ENCODE data around the gene KRT26. TPM values are rescaled to one million over a fixed set of nuclear protein-coding genes. Genes with fewer than 3 reads are reported as not detected.

Gene KRT26
- total RNA-seq, 4 donors from 2014 or later: not detected

DNA sequence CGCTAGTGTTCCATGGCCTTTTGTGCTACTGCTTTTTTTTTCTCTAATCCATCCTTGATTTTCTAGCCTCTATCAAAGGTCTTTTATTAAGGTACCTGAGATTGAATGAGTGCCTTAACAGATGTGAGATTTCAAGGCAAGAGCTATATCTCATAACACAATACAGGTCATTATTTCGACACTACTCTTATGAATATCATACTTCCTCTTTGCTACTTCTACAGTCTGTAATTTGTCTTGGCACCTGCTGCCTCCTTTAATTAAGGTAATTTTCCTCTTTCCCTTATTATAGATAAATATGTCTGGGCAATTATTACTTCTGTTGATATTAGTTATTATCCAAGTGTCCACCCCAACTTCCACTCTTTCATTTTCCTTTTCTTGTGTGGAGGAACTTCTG, 22.5 kb upstream of the KRT26 start:
- Histone ChIP-seq H3K27me3 (peaks cover 4 to 33% (median 20%) of the 10 kb centered on the region in 3 donors), H3K4me3 (no peak overlapping the region), H3K4me1 (no peaks in the 10 kb centered on the region), H3K9me3 (no peaks in the 10 kb centered on the region), H3K27ac (no peak overlapping the region), H3K36me3 (no peaks in the 10 kb centered on the region)
- intact Hi-C loops (cut with DNase I; ENCODE audit: low total_unique reads): no loop called here
- in situ Hi-C loops (cut with MboI; ENCODE audit: low sequenced_read_pairs in 4 of 4): loop anchor here in 3 of 4 donors (10.0 kb wide), 2 partner anchors 170 to 180 kb away; no protein-coding TSS in a partner anchor
- no peak for DNase-seq
- ATAC-seq: no peak
- TF ChIP-seq, protein P1, sequence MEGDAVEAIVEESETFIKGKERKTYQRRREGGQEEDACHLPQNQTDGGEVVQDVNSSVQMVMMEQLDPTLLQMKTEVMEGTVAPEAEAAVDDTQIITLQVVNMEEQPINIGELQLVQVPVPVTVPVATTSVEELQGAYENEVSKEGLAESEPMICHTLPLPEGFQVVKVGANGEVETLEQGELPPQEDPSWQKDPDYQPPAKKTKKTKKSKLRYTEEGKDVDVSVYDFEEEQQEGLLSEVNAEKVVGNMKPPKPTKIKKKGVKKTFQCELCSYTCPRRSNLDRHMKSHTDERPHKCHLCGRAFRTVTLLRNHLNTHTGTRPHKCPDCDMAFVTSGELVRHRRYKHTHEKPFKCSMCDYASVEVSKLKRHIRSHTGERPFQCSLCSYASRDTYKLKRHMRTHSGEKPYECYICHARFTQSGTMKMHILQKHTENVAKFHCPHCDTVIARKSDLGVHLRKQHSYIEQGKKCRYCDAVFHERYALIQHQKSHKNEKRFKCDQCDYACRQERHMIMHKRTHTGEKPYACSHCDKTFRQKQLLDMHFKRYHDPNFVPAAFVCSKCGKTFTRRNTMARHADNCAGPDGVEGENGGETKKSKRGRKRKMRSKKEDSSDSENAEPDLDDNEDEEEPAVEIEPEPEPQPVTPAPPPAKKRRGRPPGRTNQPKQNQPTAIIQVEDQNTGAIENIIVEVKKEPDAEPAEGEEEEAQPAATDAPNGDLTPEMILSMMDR (IDR thresholded peaks at IDR 0.05 in 4 of 5, conservative IDR thresholded peaks at IDR 0.05 in 1 of 5): no peak
- TF ChIP-seq POLR2A (IDR thresholded peaks at IDR 0.05): no peak

DNA sequence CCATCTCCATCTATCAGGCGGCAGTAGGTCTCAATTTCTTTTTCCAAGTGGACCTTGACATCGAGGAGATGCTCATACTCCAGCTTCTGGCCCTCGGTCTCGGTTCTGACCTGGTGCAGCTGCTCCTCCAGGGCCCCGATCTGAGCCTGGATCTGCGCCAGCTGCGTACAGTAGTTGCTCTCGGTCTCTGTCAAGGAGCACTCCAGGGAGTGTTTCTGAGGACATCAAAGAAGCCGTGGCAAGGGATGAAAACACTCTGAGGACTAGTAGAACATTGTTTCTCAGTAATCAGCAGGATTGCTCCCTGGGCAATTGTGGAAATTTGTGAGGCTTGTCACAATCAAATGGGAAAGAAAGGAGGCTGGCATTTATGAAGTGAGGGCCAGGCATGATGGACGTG, 21.8 kb upstream of the KRT26 start:
- TF ChIP-seq POLR2A (IDR thresholded peaks at IDR 0.05): no peak
- TF ChIP-seq, protein P1 (IDR thresholded peaks at IDR 0.05 in 4 of 5, conservative IDR thresholded peaks at IDR 0.05 in 1 of 5): no peak
- in situ Hi-C loops (cut with MboI; ENCODE audit: low sequenced_read_pairs in 4 of 4) (loop anchor here in 3 of 4 donors (10.0 kb wide), 2 partner anchors 169 to 179 kb away; no protein-coding TSS in a partner anchor), intact Hi-C loops (cut with DNase I; ENCODE audit: low total_unique reads) (no loop called here)
- Histone ChIP-seq H3K4me3 (no peak overlapping the region), H3K27me3 (peaks cover 3 to 32% (median 20%) of the 10 kb centered on the region in 3 donors), H3K4me1 (no peaks in the 10 kb centered on the region), H3K9me3 (no peaks in the 10 kb centered on the region), H3K27ac (no peak overlapping the region), H3K36me3 (no peaks in the 10 kb centered on the region)
- no peak for DNase-seq
- ATAC-seq: no peak

DNA sequence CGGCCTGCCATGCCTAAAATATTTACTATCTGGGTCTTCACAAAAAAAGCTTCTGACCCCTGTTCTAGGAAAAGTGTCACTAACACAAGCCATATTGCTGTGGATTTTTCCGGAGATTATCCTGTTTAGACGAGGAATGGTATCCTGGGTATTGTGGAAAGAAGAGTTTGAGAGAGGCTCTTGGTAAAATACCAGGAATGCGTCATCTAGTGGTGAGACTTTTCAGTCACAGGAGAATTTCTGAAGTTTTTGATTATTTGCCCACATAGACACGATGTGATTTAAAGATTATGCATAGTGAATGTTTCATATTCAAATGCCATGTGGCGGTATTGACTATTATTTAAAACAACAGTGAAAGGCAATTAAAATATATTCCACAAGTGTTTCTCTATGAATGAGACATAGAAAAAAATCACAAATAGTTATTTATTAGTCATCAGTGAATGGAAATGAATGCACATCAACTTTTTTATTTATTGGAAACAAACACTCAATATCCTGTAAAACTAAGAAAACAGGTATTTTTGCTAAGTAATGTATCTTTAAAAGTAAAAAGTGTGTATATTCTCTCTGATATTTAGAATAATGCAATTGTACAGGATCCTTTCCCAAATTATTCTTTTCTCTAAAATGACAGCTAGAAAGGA, 19.9 kb upstream of the KRT26 start:
- H3K27ac ChIP-seq: no peak overlapping the region
- no peak overlapping the region for H3K4me3 ChIP-seq
- H3K4me1 ChIP-seq: no peaks in the 10 kb centered on the region
- intact Hi-C loops (cut with DNase I; ENCODE audit: low total_unique reads): loop anchor here (2.0 kb wide), 1 partner anchor 171 kb away; no protein-coding TSS in a partner anchor
- H3K27me3 ChIP-seq: peaks cover 3 to 23% (median 7%) of the 10 kb centered on the region in 3 donors
- TF ChIP-seq, protein P1 (IDR thresholded peaks at IDR 0.05 in 4 of 5, conservative IDR thresholded peaks at IDR 0.05 in 1 of 5): peak in 4 of 5 experiments; percentile 7 to 47 (median 40)
- no peak for TF ChIP-seq POLR2A (IDR thresholded peaks at IDR 0.05)
- H3K9me3 ChIP-seq: no peaks in the 10 kb centered on the region
- ATAC-seq (no peak), DNase-seq (no peak)
- no peaks in the 10 kb centered on the region for H3K36me3 ChIP-seq
- in situ Hi-C loops (cut with MboI; ENCODE audit: low sequenced_read_pairs in 4 of 4): loop anchor here in 3 of 4 donors (10.0 kb wide), 2 partner anchors 167 to 177 kb away; no protein-coding TSS in a partner anchor

DNA sequence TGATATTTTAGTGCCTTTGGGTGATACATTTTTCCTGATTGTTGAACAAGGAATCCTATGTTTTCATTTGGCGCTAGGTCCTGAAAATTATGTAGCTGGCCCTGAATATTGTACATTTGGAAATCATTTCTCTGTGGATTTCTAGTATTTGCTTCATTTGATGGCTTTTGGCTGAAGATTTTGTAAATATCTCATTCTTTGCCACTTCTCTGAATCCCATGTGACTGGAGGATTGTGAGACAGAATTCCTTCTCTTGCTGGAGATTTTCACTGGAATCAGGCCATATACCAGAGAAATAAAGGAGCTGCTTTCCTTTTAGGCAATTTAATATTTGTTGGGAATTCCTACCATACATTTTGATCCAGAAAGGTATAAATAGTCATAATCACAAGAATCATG, 19.1 kb upstream of the KRT26 start:
- H3K27ac ChIP-seq: no peak overlapping the region
- intact Hi-C loops (cut with DNase I; ENCODE audit: low total_unique reads): loop anchor here (2.0 kb wide), 1 partner anchor 170 kb away; no protein-coding TSS in a partner anchor
- DNase-seq (no peak), ATAC-seq (no peak)
- H3K27me3 ChIP-seq: peaks cover 0 to 16% (median under 1%) of the 10 kb centered on the region in 3 donors
- no peaks in the 10 kb centered on the region for H3K9me3 ChIP-seq
- H3K36me3 ChIP-seq: no peaks in the 10 kb centered on the region
- in situ Hi-C loops (cut with MboI; ENCODE audit: low sequenced_read_pairs in 4 of 4): loop anchor here in 3 of 4 donors (10.0 kb wide), 2 partner anchors 166 to 176 kb away; no protein-coding TSS in a partner anchor
- TF ChIP-seq, protein P1 (IDR thresholded peaks at IDR 0.05 in 4 of 5, conservative IDR thresholded peaks at IDR 0.05 in 1 of 5): no peak
- no peak for TF ChIP-seq POLR2A (IDR thresholded peaks at IDR 0.05)
- no peak overlapping the region for H3K4me3 ChIP-seq
- no peaks in the 10 kb centered on the region for H3K4me1 ChIP-seq
